Naive thymus-derived CD4-positive, alpha-beta T cell (primary cell): ENCODE results near the gene MPL. TPM values are rescaled to one million over a fixed set of nuclear protein-coding genes. Genes with fewer than 3 reads are reported as not detected.
A peak's percentile ranks its signal among the peaks of the same experiment; 100 is the strongest.
"Not testable (repeated sequence)": the region's sequence is repeated elsewhere in the genome, so short reads cannot be mapped to it uniquely, and the experiment has no call there.

ENCODE experiments used
- ATAC-seq: fragments of 150-1000 bp; cut with Tn5 transposase; 2 replicates; pipeline ENCODE4 v1.10.0; 2021; ENCODE audit warnings: mild to moderate bottlenecking, moderate library complexity
- CTCF ChIA-PET: fragments of 350-600 bp; sonication (Branson Sonifier 250); formaldehyde crosslinking; loops from one replicate; lab custom pipeline; 2021; ENCODE audit warnings: antibody characterized with exemption; lab: Charles Lee
- POLR2A ChIA-PET: fragments of 350-600 bp; sonication (Branson Sonifier 250); formaldehyde crosslinking; loops from one replicate; lab custom pipeline; 2021; ENCODE audit warnings: antibody characterized with exemption, inconsistent platforms; lab: Charles Lee
- DNase-seq, 9 donors: peaks; one replicate each; pipeline versions ENCODE4 v3.0.0 to v3.0.0-alpha.2; 2020 to 2022; ENCODE audit warnings: mixed read lengths in 1 of 9
- H3K27ac ChIP-seq: one replicate; pipeline ENCODE4 v1.7.0; 2013; ENCODE audit warnings: mild to moderate bottlenecking, low read depth, low read length, moderate library complexity
- H3K27me3 ChIP-seq, 2 donors: one replicate each; pipeline ENCODE4 v1.7.0; 2013; ENCODE audit warnings: low read length in 2 of 2, mild to moderate bottlenecking in 2 of 2, moderate library complexity in 2 of 2; ENCODE audit not compliant: control insufficient read depth in 2 of 2, insufficient read depth in 2 of 2
- H3K36me3 ChIP-seq, 3 experiments: 1 replicate in 2 of 3; 2 replicates in 1 of 3; pipeline ENCODE4 v1.7.0; 2013; ENCODE audit warnings: low read length in 3 of 3, mild to moderate bottlenecking in 3 of 3, moderate library complexity in 1 of 3; ENCODE audit not compliant: insufficient read depth in 3 of 3, control insufficient read depth in 2 of 3
- H3K4me1 ChIP-seq, 2 donors: one replicate each; pipeline ENCODE4 v1.7.0; 2013; ENCODE audit warnings: low read length in 2 of 2, mild to moderate bottlenecking in 2 of 2, moderate library complexity in 1 of 2; ENCODE audit not compliant: control insufficient read depth in 2 of 2, insufficient read depth in 2 of 2
- H3K4me3 ChIP-seq: 2 replicates; pipeline ENCODE4 v1.7.0; 2013; ENCODE audit warnings: mild to moderate bottlenecking, low read length
- H3K9me3 ChIP-seq, 3 experiments: 1 replicate in 2 of 3; 2 replicates in 1 of 3; pipeline ENCODE4 v1.7.0; 2013; ENCODE audit warnings: low read length in 3 of 3; ENCODE audit not compliant: control insufficient read depth in 2 of 3
- H3K27ac Mint-ChIP-seq, 9 donors: one replicate each; pipeline ENCODE4 v1.8.0; 2020 to 2022; ENCODE audit warnings: mixed read lengths in 9 of 9, mild to moderate bottlenecking in 8 of 9, moderate library complexity in 5 of 9, inconsistent platforms in 2 of 9
- H3K27me3 Mint-ChIP-seq, 5 donors: one replicate each; pipeline ENCODE4 v1.8.0; 2021 to 2022; ENCODE audit warnings: mixed read lengths in 5 of 5, mild to moderate bottlenecking in 1 of 5
- H3K36me3 Mint-ChIP-seq, 5 donors: one replicate each; pipeline ENCODE4 v1.8.0; 2020 to 2022; ENCODE audit warnings: mixed read lengths in 5 of 5, mild to moderate bottlenecking in 3 of 5, inconsistent platforms in 1 of 5
- H3K4me1 Mint-ChIP-seq, 7 donors: one replicate each; pipeline ENCODE4 v1.8.0; 2020 to 2022; ENCODE audit warnings: mixed read lengths in 7 of 7, mild to moderate bottlenecking in 3 of 7, inconsistent platforms in 1 of 7
- H3K4me3 Mint-ChIP-seq, 10 donors: one replicate each; pipeline ENCODE4 v1.8.0; 2020 to 2022; ENCODE audit warnings: mild to moderate bottlenecking in 10 of 10, mixed read lengths in 10 of 10, moderate library complexity in 6 of 10, inconsistent platforms in 2 of 10
- H3K9me3 Mint-ChIP-seq, 11 donors: one replicate each; pipeline ENCODE4 v1.8.0; 2020 to 2022; ENCODE audit warnings: mixed read lengths in 11 of 11, mild to moderate bottlenecking in 4 of 11, inconsistent platforms in 1 of 11, moderate library complexity in 1 of 11
- intact Hi-C, 2 donors: fragments of 100-400 bp; cut with micrococcal nuclease; formaldehyde crosslinking; loops; one replicate each; pipeline ENCODE4 v1.15.1; 2023
- polyA plus RNA-seq, 2 donors: library from polyadenylated mRNA; unstranded; fragments of 300-500 nt; fragmentation: Illumina TruSeq; gene quantifications; one replicate each; pipeline ENCODE4 v1.2.3, GENCODE V29; 2021
- total RNA-seq, 6 experiments: library from RNA in 5 of 6; stranded (reverse) in 5 of 6; gene quantifications; 1 replicate in 5 of 6; 2 replicates in 1 of 6; pipeline ENCODE4 v1.2.3 and lab custom pipeline; 2021 to 2026

The MPL gene
- total and polyA plus RNA-seq, 7 experiments from 2014 or later = 0.21 to 0.98 TPM; not detected in 5

DNA sequence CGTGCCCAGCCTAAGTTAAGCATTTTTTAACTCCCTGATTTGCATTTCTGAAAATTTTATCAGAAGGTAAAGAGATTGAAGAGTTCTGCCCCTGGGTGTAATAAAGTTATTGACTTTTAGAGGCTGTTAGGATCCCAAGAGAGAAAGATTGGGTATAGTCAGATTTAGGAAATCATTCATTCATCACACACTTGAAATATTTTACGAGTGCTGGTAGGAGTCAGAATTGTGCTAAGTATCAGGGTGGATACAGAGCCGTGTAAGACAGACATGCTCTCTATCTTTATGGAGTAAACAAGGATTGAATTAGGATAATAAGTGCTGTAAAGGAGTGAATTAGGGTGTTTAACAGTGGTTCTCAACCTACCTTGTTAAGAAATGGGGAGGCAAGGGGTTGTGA lies 55.1 kb downstream of the MPL start:
- Histone ChIP-seq H3K27ac (no peak overlapping the region), H3K9me3 (no peaks in the 10 kb centered on the region), H3K36me3 (peaks cover 0 to 26% (median 0%) of the 10 kb centered on the region in 3 experiments), H3K4me1 (peaks cover 20 to 21% of the 10 kb centered on the region in 2 donors), H3K4me3 (no peak overlapping the region), H3K27me3 (no peaks in the 10 kb centered on the region)
- peak overlapping the region in 1 of 10 donors; percentile 30 for H3K4me3 Mint-ChIP-seq
- peaks cover 0 to 11% (median 6%) of the 10 kb centered on the region in 5 donors for H3K36me3 Mint-ChIP-seq
- intact Hi-C loops = no loop called here
- H3K9me3 Mint-ChIP-seq = no peaks in the 10 kb centered on the region
- DNase-seq (no peak), ATAC-seq (no peak)
- POLR2A ChIA-PET = no interaction called here
- peaks cover 37 to 67% (median 52%) of the 10 kb centered on the region in 7 donors for H3K4me1 Mint-ChIP-seq
- H3K27ac Mint-ChIP-seq = peak overlapping the region in 2 of 9 donors; percentile 15 to 61
- no peaks in the 10 kb centered on the region for H3K27me3 Mint-ChIP-seq
- CTCF ChIA-PET = interaction anchor here (0.7 kb wide), 1 partner anchor 9 kb away, joined by 3 read pairs; no protein-coding TSS in a partner anchor

- Histone ChIP-seq H3K27me3 (no peaks in the 10 kb centered on the region), H3K4me1 (peaks cover 3 to 5% of the 10 kb centered on the region in 2 donors), H3K4me3 (no peak overlapping the region), H3K27ac (no peak overlapping the region), H3K9me3 (no peaks in the 10 kb centered on the region), H3K36me3 (peaks cover 0 to 17% (median 0%) of the 10 kb centered on the region in 3 experiments)
- no peak for DNase-seq
- POLR2A ChIA-PET = interaction anchor here (1.3 kb wide), 1 partner anchor 16 kb away, joined by 3 read pairs; no protein-coding TSS in a partner anchor
- no peak for ATAC-seq
- no peaks in the 10 kb centered on the region for H3K27me3 Mint-ChIP-seq
- peaks cover 0 to 12% (median 9%) of the 10 kb centered on the region in 5 donors for H3K36me3 Mint-ChIP-seq
- no peak overlapping the region for H3K4me3 Mint-ChIP-seq
- CTCF ChIA-PET = no interaction called here
- intact Hi-C loops = no loop called here
- peak overlapping the region in 1 of 9 donors; percentile 4 for H3K27ac Mint-ChIP-seq
- H3K4me1 Mint-ChIP-seq = peaks cover 14 to 51% (median 34%) of the 10 kb centered on the region in 7 donors
- H3K9me3 Mint-ChIP-seq = no peaks in the 10 kb centered on the region
Observed at GRCh38 chr1:43395523-43395922, 57.9 kb downstream of the MPL start.

DNA sequence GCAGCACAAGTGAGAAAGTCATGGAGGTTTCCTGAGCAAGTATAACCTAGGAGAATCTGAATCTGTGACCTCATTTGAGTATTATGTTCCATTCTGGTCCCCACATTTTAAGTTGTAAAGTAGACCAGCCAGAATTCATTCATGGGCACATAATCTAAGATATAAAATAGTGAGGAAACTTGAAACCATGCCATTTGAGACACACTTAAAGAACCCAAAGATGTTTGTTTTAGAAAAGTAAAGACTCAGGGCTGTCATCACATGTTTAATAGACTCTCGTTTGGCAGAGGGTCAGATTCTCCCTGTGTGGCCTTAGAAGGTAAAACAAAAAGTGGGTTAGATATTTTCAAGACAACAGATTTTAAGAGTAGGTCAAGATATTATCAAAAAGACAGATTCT lies 58.4 kb downstream of the MPL start:
- Histone ChIP-seq H3K27me3 (no peaks in the 10 kb centered on the region), H3K9me3 (no peaks in the 10 kb centered on the region), H3K36me3 (peaks cover 0 to 17% (median 0%) of the 10 kb centered on the region in 3 experiments), H3K27ac (no peak overlapping the region), H3K4me3 (no peak overlapping the region), H3K4me1 (no peaks in the 10 kb centered on the region)
- no peak for ATAC-seq
- Mint-ChIP-seq H3K9me3 (no peaks in the 10 kb centered on the region), H3K4me3 (no peak overlapping the region), H3K27ac (peak overlapping the region in 1 of 9 donors; percentile 4), H3K27me3 (no peaks in the 10 kb centered on the region), H3K36me3 (peaks cover 0 to 12% (median 9%) of the 10 kb centered on the region in 5 donors), H3K4me1 (peaks cover 11 to 47% (median 29%) of the 10 kb centered on the region in 7 donors)
- intact Hi-C loops = no loop called here
- POLR2A ChIA-PET = interaction anchor here (1.3 kb wide), 1 partner anchor 15 kb away, joined by 3 read pairs; no protein-coding TSS in a partner anchor
- CTCF ChIA-PET = no interaction called here
- no peak for DNase-seq

DNA sequence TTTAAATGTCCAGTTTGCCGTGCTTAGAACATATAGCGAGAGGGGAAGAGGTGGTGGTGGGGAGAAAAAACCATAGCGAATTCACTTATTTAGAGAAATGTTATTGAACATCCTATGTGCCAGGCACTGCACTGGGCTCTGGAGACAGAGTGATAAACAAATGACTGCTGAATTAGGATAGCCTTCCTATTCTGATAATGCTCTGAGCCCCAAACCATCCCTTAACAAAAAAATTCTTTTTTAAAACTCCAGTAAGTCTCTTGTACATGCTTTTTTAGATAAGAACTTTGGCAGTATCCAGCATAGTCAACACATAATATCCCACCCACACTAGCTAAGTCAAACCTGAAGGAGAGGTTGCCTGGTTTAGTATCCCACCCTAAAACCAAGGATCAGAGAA lies 60.6 kb downstream of the MPL start:
- Mint-ChIP-seq H3K27ac (peak overlapping the region in 1 of 9 donors; percentile 37), H3K9me3 (no peaks in the 10 kb centered on the region), H3K27me3 (no peaks in the 10 kb centered on the region), H3K4me3 (no peak overlapping the region), H3K4me1 (peaks cover 9 to 45% (median 31%) of the 10 kb centered on the region in 7 donors), H3K36me3 (peaks cover 6 to 24% (median 14%) of the 10 kb centered on the region in 5 donors)
- Histone ChIP-seq H3K4me3 (no peak overlapping the region), H3K27ac (no peak overlapping the region), H3K4me1 (no peaks in the 10 kb centered on the region), H3K36me3 (peaks cover 0 to 23% (median 0%) of the 10 kb centered on the region in 3 experiments), H3K9me3 (no peaks in the 10 kb centered on the region), H3K27me3 (no peaks in the 10 kb centered on the region)
- ATAC-seq (no peak), DNase-seq (no peak)
- intact Hi-C loops = no loop called here
- CTCF ChIA-PET = interaction anchor here (0.7 kb wide), 1 partner anchor 59 kb away, joined by 3 read pairs; no protein-coding TSS in a partner anchor
- POLR2A ChIA-PET = no interaction called here

GRCh38 chr1:43400441-43400840 lies 62.8 kb downstream of the MPL start:
- H3K27me3 Mint-ChIP-seq, DNase-seq, CTCF ChIA-PET, H3K27ac ChIP-seq, ATAC-seq, H3K4me3 Mint-ChIP-seq, H3K9me3 Mint-ChIP-seq, H3K4me1 ChIP-seq, H3K27ac Mint-ChIP-seq, H3K4me3 ChIP-seq, H3K9me3 ChIP-seq, H3K27me3 ChIP-seq, intact Hi-C loops: not testable (repeated sequence)
- peaks cover 1 to 37% (median 8%) of the 10 kb centered on the region in 3 experiments for H3K36me3 ChIP-seq
- Mint-ChIP-seq H3K4me1 (peaks cover 5 to 38% (median 24%) of the 10 kb centered on the region in 7 donors), H3K36me3 (peaks cover 7 to 41% (median 24%) of the 10 kb centered on the region in 5 donors)
- POLR2A ChIA-PET = interaction anchor here (0.7 kb wide), 1 partner anchor 249 kb away, joined by 4 read pairs; no protein-coding TSS in a partner anchor

DNA sequence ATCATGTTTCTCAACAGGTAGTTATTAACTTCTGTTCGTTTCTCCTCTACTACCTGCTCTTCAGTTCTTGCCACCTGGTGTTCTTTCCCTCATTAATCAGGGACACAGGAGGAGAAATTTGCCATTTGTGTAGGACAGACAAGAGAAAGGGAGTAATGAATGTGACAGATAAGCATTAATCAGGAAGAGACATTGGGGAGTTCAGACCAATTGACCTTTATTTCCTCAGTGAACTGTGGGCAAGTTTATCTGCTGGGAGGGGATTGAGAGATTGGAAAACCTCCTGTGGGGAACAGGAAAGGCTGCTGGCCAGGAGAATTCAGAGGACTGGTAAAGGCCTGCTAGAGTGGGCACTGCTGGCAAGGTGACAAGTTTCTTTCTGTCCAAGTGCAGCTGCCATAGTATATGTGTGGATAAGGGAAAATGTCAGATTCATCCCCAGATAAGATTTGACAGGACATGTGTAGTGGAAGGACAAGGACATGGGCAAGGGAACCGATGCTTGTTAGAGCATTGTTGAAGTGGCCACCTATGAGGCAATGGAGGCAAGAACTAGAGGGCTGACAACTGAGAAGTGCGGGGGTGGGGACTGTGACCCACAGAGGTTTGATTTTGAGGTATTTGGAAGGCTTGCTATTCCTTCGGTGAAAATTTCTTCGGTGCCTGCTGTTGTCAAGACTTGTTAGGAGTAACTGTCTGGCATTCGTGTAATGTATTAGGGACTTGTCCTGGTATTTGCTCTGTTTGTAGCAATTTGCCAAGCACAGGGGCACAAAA lies 64.7 kb downstream of the MPL start:
- intact Hi-C loops = no loop called here
- Histone ChIP-seq H3K27ac (no peak overlapping the region), H3K27me3 (no peaks in the 10 kb centered on the region), H3K36me3 (peaks cover 5 to 45% (median 16%) of the 10 kb centered on the region in 3 experiments), H3K4me1 (no peaks in the 10 kb centered on the region), H3K9me3 (no peaks in the 10 kb centered on the region), H3K4me3 (no peak overlapping the region)
- ChIA-PET POLR2A (no interaction called here), CTCF (no interaction called here)
- DNase-seq (no peak), ATAC-seq (no peak)
- Mint-ChIP-seq H3K9me3 (no peaks in the 10 kb centered on the region), H3K27me3 (no peaks in the 10 kb centered on the region), H3K27ac (peak overlapping the region in 3 of 9 donors; percentile 27 to 49 (median 43)), H3K4me1 (peaks cover 5 to 24% (median 21%) of the 10 kb centered on the region in 7 donors), H3K4me3 (no peak overlapping the region), H3K36me3 (peaks cover 8 to 52% (median 30%) of the 10 kb centered on the region in 5 donors)
